WTC11 (cell line): ENCODE results near the gene FCGBP. TPM values are rescaled to one million over a fixed set of nuclear protein-coding genes. Genes with fewer than 3 reads are reported as not detected.
"Not testable (repeated sequence)": the region's sequence is repeated elsewhere in the genome, so short reads cannot be mapped to it uniquely, and the experiment has no call there.

Experiments used
- ATAC-seq: fragments of 200-7000 bp; cut with Tn5 transposase; 2 replicates; pipeline ENCODE4 v1.10.0; 2021; ENCODE audit warnings: mild to moderate bottlenecking, moderate library complexity
- CTCF ChIA-PET: fragments of 300-600 bp; sonication (Branson Sonifier 250); formaldehyde crosslinking; loops from one replicate; lab custom pipeline; 2021; ENCODE audit warnings: antibody characterized with exemption; lab: Charles Lee
- POLR2A ChIA-PET: fragments of 350-600 bp; sonication (Branson Sonifier 250); formaldehyde crosslinking; loops from one replicate; lab custom pipeline; 2021; ENCODE audit warnings: antibody characterized with exemption; lab: Charles Lee
- DNase-seq: peaks from one replicate; pipeline ENCODE4 v3.0.0; 2021; ENCODE audit warnings: low spot score
- H3K27ac Mint-ChIP-seq: 2 replicates; pipeline ENCODE4 v1.8.0; 2021; ENCODE audit warnings: mixed read lengths
- H3K27me3 Mint-ChIP-seq: 2 replicates; pipeline ENCODE4 v1.8.0; 2021; ENCODE audit warnings: low read depth, mild to moderate bottlenecking, moderate library complexity, mixed read lengths
- H3K36me3 Mint-ChIP-seq: 2 replicates; pipeline ENCODE4 v1.8.0; 2021; ENCODE audit warnings: mixed read lengths
- H3K4me1 Mint-ChIP-seq: 2 replicates; pipeline ENCODE4 v1.8.0; 2022; ENCODE audit warnings: mixed read lengths
- H3K4me3 Mint-ChIP-seq: 2 replicates; pipeline ENCODE4 v1.8.0; 2021; ENCODE audit warnings: mild to moderate bottlenecking, moderate library complexity, mixed read lengths
- H3K9me3 Mint-ChIP-seq: 2 replicates; pipeline ENCODE4 v1.8.0; 2021; ENCODE audit warnings: mixed read lengths
- total RNA-seq: library from RNA; stranded (reverse); gene quantifications from 3 replicates; pipeline ENCODE4 v1.2.3, GENCODE V29; 2021

FCGBP gene
- total RNA-seq, 1 experiment from 2014 or later: 2.8 TPM

DNA sequence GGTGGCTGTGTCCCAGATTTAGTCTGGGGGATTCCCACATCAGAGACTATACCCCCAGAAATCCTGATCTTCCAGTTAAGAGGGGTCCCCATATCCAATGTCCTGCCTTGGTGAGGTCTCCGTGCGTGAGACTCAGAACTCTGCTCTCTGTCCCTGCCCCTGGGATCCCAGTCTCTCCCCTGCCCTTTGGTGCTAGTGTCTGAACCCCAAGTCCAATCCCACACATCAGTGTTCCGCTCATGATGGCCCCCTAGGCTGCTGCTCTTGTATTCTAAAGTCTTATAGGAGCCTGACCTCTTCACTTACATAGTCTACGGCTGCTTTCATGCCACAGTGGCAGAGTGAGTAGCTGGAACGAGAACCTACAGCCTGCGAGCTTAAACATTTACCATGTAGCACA is 35.6 kb downstream of the FCGBP start:
- H3K9me3 Mint-ChIP-seq, H3K4me1 Mint-ChIP-seq, DNase-seq, CTCF ChIA-PET, ATAC-seq, H3K27me3 Mint-ChIP-seq, H3K4me3 Mint-ChIP-seq, H3K27ac Mint-ChIP-seq, H3K36me3 Mint-ChIP-seq, POLR2A ChIA-PET: not testable (repeated sequence)

DNA sequence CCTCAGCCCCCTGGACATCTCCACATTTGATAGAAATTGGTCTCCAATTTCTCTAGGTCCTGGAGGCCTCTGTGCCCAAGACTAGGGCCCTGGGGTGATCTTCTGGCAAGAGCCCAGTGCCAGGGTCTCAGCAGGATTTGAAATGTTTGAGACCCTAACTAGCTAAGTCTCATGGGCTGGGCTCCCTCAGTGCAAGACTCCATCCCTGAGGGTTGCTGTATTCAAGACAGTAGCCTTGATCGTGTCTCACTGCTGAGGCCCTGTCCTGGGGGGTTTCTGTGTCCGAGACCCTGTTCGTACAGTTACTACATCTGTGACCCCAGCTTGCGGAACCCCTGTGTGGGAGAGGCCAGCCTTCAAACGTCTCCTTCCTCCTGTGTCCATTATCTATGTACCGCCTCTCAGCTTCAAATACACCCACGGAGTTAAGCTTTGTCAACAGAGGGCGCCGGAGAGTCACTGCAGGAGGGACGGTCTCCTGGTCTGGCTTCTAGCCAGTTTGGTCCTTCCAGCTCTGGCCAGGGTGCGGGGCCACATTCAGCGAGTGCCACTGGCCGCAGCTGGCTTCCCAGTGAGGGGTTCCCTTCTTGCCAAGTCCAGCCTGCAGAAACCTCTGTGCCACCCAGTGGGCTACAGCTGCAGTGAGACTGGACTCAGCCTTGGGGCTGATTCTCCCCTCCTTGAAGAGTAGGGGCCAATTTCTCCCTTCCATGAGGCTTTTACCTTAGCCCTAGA is 36.8 kb downstream of the FCGBP start:
- H3K4me3 Mint-ChIP-seq, H3K27me3 Mint-ChIP-seq, H3K27ac Mint-ChIP-seq, H3K9me3 Mint-ChIP-seq, H3K4me1 Mint-ChIP-seq, H3K36me3 Mint-ChIP-seq, POLR2A ChIA-PET: not testable (repeated sequence)
- ATAC-seq (peak; percentile 90), DNase-seq (peak; percentile 62)
- CTCF ChIA-PET: interaction anchor here (0.6 kb wide), 1 partner anchor 73 kb away, joined by 4 read pairs; the partner anchor contains the start of gene PSMC4

DNA sequence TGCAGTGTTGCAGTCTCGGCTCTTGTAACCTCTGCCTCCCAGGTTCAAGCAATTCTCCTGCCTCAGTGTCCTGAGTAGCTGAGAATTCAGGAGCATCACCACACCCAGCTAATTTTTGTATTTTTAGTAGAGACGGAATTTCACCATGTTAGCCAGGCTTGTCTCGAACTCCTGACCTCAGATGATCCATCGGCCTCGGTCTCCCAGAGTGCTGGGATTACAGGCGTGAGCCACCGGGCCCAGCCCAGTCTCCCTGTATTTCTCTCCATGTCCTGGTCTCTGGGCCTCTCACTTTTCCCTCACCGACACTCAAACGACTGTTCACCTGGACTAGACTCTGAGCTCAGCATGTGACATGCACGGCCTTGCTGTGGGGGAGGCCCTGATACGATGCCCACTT is 39.3 kb downstream of the FCGBP start:
- ATAC-seq, H3K4me1 Mint-ChIP-seq, H3K9me3 Mint-ChIP-seq, H3K4me3 Mint-ChIP-seq, DNase-seq, POLR2A ChIA-PET, H3K36me3 Mint-ChIP-seq, H3K27me3 Mint-ChIP-seq, H3K27ac Mint-ChIP-seq, CTCF ChIA-PET: not testable (repeated sequence)

DNA sequence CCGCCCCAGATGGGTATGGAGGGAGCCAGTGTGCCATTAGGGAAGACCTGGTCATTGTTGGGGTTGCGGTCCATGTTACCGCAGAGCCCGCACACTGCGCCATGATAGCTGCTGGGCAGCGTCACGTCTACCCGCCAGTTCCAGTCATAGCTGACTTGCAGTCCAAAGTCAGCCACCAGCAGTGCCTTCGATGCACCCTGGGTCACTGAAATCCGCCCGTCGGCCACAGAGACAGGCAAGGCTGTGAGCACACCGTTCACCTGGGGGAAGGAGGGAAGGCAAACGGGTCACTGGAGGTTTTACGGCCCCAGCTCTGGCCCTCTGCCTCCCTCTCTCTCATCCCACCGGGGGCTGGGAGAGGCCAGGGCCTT is 40.2 kb downstream of the FCGBP start:
- H3K36me3 Mint-ChIP-seq, H3K27ac Mint-ChIP-seq, POLR2A ChIA-PET, H3K4me3 Mint-ChIP-seq, H3K4me1 Mint-ChIP-seq, DNase-seq, CTCF ChIA-PET, H3K27me3 Mint-ChIP-seq, H3K9me3 Mint-ChIP-seq, ATAC-seq: not testable (repeated sequence)

DNA sequence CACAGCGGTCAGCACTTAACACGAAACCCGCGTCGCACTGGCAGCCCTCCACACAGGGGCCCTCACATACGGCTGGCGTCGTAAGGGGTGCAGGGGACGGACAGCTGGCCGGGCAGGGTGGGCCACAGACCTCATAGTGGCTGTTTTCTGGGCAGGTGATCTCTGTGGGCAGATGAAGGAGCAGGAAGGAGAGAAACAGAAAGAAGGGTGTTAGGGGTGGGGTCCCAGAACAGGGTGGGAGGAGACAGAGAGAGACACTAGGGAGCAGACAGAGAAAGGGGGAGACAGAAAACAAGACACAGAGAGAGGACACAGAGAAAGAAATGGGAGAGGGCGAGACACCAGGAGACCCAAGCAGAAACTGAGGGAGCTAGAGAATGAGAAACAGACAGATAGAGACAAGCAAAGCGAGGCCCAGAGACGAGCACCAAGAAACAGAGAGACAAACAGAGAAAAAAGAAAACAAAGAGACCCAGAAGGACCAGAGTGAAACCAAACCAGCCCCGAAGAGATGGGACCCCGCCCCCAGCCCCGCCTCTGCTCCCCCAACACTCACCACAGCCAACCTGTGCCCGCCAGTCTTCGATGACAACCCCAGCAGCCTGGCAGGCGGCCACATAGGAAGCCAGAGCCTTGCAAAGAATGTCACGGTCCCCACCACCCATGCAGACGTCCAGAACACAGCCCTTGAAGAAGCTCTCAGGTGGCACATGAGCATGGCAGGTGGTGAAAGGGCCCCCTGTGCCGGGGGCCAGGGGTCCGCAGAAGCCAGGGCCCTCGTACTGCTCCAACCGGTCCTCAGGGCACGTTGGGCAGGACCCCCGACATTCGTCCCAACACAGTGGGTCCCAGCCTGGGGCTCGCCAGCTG is 40.8 kb downstream of the FCGBP start:
- H3K27ac Mint-ChIP-seq: peak overlapping the region; percentile 64
- H3K36me3 Mint-ChIP-seq, POLR2A ChIA-PET, H3K9me3 Mint-ChIP-seq, CTCF ChIA-PET, H3K27me3 Mint-ChIP-seq, H3K4me1 Mint-ChIP-seq: not testable (repeated sequence)
- H3K4me3 Mint-ChIP-seq: peak overlapping the region; percentile 29; the same call in 1 of the 2 replicates
- ATAC-seq (peak; percentile 17; the same call in 1 of the 2 replicates), DNase-seq (peak; percentile 43)

DNA sequence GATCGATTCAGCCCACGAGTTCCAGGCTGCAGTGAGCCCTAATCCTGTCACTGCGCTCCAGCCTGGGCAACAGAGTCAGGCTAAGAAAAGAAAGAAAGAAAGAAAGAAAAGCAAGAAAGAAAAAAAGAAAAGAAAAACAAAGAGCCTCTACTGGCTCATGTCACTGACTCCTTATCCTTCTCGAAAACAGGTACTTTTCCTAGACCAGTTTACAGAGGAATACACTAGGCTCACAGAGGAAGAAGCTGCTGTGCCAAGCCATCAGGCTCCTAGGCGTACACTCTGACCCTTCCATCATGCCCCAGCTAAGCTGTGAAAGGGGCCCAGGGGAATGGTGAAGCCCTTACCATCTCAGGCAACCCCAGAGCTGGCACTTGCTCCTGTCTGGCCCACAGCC is 41.9 kb downstream of the FCGBP start:
- H3K27ac Mint-ChIP-seq, POLR2A ChIA-PET, DNase-seq, H3K9me3 Mint-ChIP-seq, ATAC-seq, H3K4me3 Mint-ChIP-seq, H3K27me3 Mint-ChIP-seq, H3K4me1 Mint-ChIP-seq, H3K36me3 Mint-ChIP-seq: not testable (repeated sequence)
- CTCF ChIA-PET: interaction anchor here (1.5 to 1.7 kb wide), 2 partner anchors 11 to 78 kb away, joined by 4 to 7 read pairs; partner anchors contain the start of gene PSMC4

DNA sequence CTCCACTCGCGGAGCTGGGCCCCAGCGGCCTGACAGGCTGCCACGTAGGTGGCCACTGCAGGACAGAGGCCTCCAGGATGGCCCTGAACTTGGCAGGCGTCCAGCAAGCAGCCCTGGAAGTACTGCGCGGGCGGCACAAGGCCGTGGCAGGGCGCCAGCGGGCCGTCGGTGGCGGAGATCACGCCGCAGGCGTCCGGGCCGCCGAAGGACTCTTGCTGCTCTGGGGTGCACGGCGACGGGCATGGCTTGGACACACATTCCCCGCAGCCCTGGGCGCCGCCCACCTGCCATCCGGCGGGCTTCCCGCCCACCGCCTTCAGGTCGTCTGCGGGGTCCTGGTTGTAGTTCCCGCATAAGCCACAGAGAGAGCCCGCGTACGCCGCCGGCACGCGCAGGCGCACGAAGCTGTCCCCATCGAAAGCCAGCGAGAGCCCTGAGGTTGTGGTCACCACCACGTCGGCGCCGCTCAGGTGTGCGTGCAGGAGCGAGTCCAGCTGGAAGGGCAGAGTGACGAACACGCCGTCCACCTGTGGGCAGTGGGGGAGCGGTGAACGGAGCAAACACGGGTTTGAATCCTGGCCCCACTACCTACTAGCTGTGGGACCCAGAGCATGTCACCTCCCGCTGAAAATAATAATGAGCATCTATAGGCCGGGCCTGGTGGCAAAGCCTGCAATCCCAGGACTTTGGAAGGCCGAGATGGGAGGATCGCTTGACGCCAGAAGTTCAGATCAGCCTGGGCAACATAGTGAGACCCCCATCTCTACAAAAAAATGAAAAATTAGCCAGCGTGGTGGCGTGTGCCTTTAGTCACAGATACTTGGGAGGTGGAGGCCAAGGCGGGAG is 42.6 kb downstream of the FCGBP start:
- H3K9me3 Mint-ChIP-seq, H3K36me3 Mint-ChIP-seq, H3K27ac Mint-ChIP-seq, H3K27me3 Mint-ChIP-seq, H3K4me1 Mint-ChIP-seq, H3K4me3 Mint-ChIP-seq, POLR2A ChIA-PET: not testable (repeated sequence)
- ATAC-seq (peak; percentile 59), DNase-seq (peak; percentile 62)
- CTCF ChIA-PET: interaction anchor here (0.6 to 1.7 kb wide), 3 partner anchors 10 to 79 kb away, joined by 3 to 7 read pairs (median 4); partner anchors contain the start of gene PSMC4
